Loucy (cell line): Measurements from ENCODE around the gene FOXL1.

Source experiments
- H2AFZ ChIP-seq: fragments of 200-600 bp; sonication (generic); 2 replicates; pipeline ENCODE4 v1.6.0; 2016; ENCODE audit warnings: antibody characterized with exemption, mild to moderate bottlenecking, low read length, moderate library complexity
- H3F3A ChIP-seq: fragments of 200-600 bp; 2 replicates; pipeline ENCODE4 v1.6.0; 2016; ENCODE audit warnings: antibody characterized with exemption, low read depth, mild to moderate bottlenecking
- H3K27me3 ChIP-seq: fragments of 200-600 bp; sonication (generic); 2 replicates; pipeline ENCODE4 v1.6.1; 2014; ENCODE audit warnings: low read length, mild to moderate bottlenecking; ENCODE audit not compliant: insufficient read depth, poor library complexity, severe bottlenecking
- H3K36me3 ChIP-seq: fragments of 200-600 bp; sonication (generic); 2 replicates; pipeline ENCODE4 v1.6.1; 2016; ENCODE audit warnings: low read length; ENCODE audit not compliant: insufficient read depth
- H3K4me1 ChIP-seq: fragments of 200-600 bp; sonication (generic); 2 replicates; pipeline ENCODE4 v1.5.1; 2014; ENCODE audit warnings: low read length, mild to moderate bottlenecking; ENCODE audit not compliant: insufficient read depth, poor library complexity, severe bottlenecking
- H3K4me2 ChIP-seq: fragments of 200-600 bp; sonication (generic); 2 replicates; pipeline ENCODE4 v1.6.0; 2014; ENCODE audit warnings: antibody characterized with exemption, low read length, low read depth, mild to moderate bottlenecking; ENCODE audit not compliant: poor library complexity, severe bottlenecking
- H3K4me3 ChIP-seq: fragments of 200-600 bp; sonication (generic); 2 replicates; pipeline ENCODE4 v1.5.1; 2014; ENCODE audit warnings: low read length, mild to moderate bottlenecking, mixed read lengths; ENCODE audit not compliant: poor library complexity, severe bottlenecking
- H3K79me2 ChIP-seq: fragments of 200-600 bp; sonication (generic); 2 replicates; pipeline ENCODE4 v1.6.1; 2014; ENCODE audit warnings: low read length; ENCODE audit not compliant: insufficient read depth
- H3K9ac ChIP-seq: fragments of 200-600 bp; sonication (generic); 2 replicates; pipeline ENCODE4 v1.6.0; 2014; ENCODE audit warnings: mild to moderate bottlenecking, low read depth, low read length, moderate library complexity; ENCODE audit not compliant: poor library complexity, severe bottlenecking
- H3K9me2 ChIP-seq: fragments of 200-600 bp; sonication (generic); replicated peaks from 2 replicates; pipeline ENCODE4 v1.6.1; 2016; ENCODE audit warnings: low read depth, low read length, mixed read lengths
- H3K9me3 ChIP-seq: fragments of 200-600 bp; sonication (generic); 2 replicates; pipeline ENCODE4 v1.6.1; 2014; ENCODE audit warnings: mild to moderate bottlenecking, antibody characterized with exemption, low read length, low read depth; ENCODE audit not compliant: insufficient read depth
- H4K20me1 ChIP-seq: fragments of 200-600 bp; sonication (generic); 2 replicates; pipeline ENCODE4 v1.6.0; 2014; ENCODE audit warnings: antibody characterized with exemption, low read length, mild to moderate bottlenecking; ENCODE audit not compliant: insufficient read depth, poor library complexity, severe bottlenecking
- EZH2phosphoT487 ChIP-seq: fragments of 200-600 bp; IDR thresholded peaks from 2 replicates; pipeline ENCODE4 v1.6.1; 2018; ENCODE audit warnings: antibody characterized with exemption, mild to moderate bottlenecking, moderate library complexity, borderline replicate concordance
- TF ChIP-seq, protein P1 (sequence below): fragments of 200-600 bp; sonication (generic); conservative IDR thresholded peaks from 2 replicates; pipeline ENCODE4 v1.5.1; 2014; ENCODE audit warnings: mild to moderate bottlenecking, antibody characterized with exemption, low read length

Gene FOXL1

DNA sequence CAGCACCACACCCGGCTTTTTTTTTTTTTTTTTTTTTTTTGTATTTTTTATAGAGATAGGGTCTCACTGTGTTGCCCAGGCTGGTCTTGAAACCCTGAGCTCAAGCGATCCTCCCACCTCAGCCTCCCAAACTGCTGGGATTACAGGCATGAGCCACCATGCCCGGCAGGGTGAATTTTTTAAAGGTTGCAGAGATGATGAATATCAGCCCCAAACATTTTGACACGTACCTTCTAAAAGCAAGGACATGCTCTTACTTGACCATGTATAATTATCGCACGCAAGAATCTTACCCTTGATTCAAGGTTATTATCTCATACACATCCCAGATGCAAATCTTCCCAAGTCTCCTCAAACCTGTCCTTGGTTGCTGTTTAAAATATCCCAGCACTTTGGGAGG is 16.0 kb upstream of the FOXL1 start:
- no peak for TF ChIP-seq EZH2phosphoT487
- TF ChIP-seq, protein P1, sequence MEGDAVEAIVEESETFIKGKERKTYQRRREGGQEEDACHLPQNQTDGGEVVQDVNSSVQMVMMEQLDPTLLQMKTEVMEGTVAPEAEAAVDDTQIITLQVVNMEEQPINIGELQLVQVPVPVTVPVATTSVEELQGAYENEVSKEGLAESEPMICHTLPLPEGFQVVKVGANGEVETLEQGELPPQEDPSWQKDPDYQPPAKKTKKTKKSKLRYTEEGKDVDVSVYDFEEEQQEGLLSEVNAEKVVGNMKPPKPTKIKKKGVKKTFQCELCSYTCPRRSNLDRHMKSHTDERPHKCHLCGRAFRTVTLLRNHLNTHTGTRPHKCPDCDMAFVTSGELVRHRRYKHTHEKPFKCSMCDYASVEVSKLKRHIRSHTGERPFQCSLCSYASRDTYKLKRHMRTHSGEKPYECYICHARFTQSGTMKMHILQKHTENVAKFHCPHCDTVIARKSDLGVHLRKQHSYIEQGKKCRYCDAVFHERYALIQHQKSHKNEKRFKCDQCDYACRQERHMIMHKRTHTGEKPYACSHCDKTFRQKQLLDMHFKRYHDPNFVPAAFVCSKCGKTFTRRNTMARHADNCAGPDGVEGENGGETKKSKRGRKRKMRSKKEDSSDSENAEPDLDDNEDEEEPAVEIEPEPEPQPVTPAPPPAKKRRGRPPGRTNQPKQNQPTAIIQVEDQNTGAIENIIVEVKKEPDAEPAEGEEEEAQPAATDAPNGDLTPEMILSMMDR = no peak
- H3K4me3 ChIP-seq = no peak overlapping the region
- no peaks in the 10 kb centered on the region for H3K27me3 ChIP-seq

DNA sequence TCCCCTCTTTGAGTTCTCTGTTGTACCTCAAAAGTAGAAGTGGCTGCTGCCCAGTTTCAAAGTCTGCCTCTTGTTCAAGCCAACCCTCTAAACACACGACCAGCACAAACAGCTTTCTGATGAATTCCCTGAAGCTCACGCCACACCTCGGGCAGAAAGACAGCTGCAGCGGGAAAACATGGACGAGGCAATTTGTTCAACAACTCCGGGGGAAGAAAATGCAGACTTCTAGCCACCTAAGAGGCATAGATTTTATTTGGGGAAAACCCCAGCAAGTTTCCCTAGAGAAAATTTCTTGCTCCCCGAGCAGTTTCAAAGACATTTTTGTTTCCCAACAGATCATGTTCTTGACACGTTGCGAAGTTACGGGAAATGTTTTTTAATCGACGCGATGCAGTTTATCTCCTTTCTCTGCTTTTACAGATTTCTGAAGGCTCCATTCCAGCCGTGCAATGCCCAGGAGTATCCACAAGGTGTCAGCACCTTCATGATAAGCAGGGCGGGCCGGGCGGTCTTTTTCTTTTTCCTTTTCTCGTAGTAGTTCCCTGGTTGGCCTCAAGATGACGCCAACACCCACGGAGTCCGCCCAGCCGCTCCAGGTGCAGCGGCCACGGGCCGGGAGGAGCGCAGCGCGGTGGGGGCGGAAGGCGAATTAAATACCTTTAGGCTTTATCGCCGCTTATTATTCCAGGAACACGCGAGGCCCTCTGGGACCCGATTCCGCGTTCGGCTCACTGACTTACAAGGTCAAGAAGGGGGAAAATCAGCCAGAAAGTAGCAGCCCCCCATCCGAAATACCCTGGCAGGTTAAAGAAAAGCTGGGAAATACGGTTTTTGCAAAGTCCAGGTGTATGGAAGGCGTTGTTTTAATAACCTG is 14.6 kb upstream of the FOXL1 start:
- no peaks in the 10 kb centered on the region for H3K9me2 ChIP-seq
- TF ChIP-seq EZH2phosphoT487 = no peak
- TF ChIP-seq, protein P1 = peak; percentile 100
- peak overlapping the region; percentile 62 for H3K4me3 ChIP-seq
- H3K4me1 ChIP-seq = peaks cover 5% of the 10 kb centered on the region
- no peaks in the 10 kb centered on the region for H3K27me3 ChIP-seq
- H3K36me3 ChIP-seq = no peaks in the 10 kb centered on the region
- H3K9ac ChIP-seq = peak overlapping the region; percentile 65
- H3K79me2 ChIP-seq = no peaks in the 10 kb centered on the region
- peak overlapping the region; percentile 76 for H3K4me2 ChIP-seq
- no peaks in the 10 kb centered on the region for H3K9me3 ChIP-seq
- H4K20me1 ChIP-seq = no peaks in the 10 kb centered on the region
- peak overlapping the region; percentile 96 for H2AFZ ChIP-seq
- no peaks in the 10 kb centered on the region for H3F3A ChIP-seq

More for the DNA sequence above, 16.0 kb upstream of the FOXL1 start:
- H4K20me1 ChIP-seq = no peaks in the 10 kb centered on the region
- no peaks in the 10 kb centered on the region for H3K79me2 ChIP-seq
- H3F3A ChIP-seq = no peaks in the 10 kb centered on the region
- H2AFZ ChIP-seq = no peak overlapping the region
- no peaks in the 10 kb centered on the region for H3K36me3 ChIP-seq
- no peaks in the 10 kb centered on the region for H3K9me2 ChIP-seq
- no peaks in the 10 kb centered on the region for H3K9me3 ChIP-seq
- H3K9ac ChIP-seq = no peak overlapping the region
- H3K4me2 ChIP-seq = no peak overlapping the region
- H3K4me1 ChIP-seq = peaks cover 5% of the 10 kb centered on the region

DNA sequence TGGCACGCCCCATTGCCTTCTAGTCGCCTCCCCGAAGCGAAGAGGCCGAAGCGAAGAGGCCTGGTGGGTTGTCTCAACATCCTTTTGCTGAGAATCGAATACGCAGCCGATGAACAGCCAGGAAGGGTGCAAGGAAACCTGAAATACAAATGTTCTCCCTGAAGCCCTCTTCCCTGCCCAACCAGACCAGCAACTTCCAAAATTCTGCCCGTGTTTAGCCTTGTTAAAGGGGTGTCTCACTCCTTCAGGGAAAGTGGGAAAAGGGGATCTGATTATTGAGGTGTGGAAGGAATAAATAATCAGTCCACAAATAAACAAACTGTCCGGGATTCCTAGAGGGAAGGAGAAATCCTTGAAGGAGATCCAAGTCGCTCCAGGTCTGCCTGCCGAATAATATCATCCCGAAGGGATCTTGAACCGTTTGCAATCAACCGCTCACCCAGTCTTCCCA is 13.1 kb upstream of the FOXL1 start:
- Histone ChIP-seq H3K9ac (no peak overlapping the region), H3K36me3 (no peaks in the 10 kb centered on the region), H3K9me2 (no peaks in the 10 kb centered on the region), H3K79me2 (no peaks in the 10 kb centered on the region), H2AFZ (no peak overlapping the region), H3K9me3 (no peaks in the 10 kb centered on the region), H3K4me1 (peaks cover 5% of the 10 kb centered on the region), H3F3A (no peaks in the 10 kb centered on the region), H3K4me3 (no peak overlapping the region), H3K4me2 (no peak overlapping the region), H3K27me3 (no peaks in the 10 kb centered on the region), H4K20me1 (no peaks in the 10 kb centered on the region)
- TF ChIP-seq, protein P1 = no peak
- TF ChIP-seq EZH2phosphoT487 = no peak
